Measurements from ENCODE around the gene PCYT1B. TPM values are rescaled to one million over a fixed set of nuclear protein-coding genes. Genes with fewer than 3 reads are reported as not detected.

Gene PCYT1B
- total RNA-seq, 1 donor from 2014 or later = 17.3 TPM

DNA sequence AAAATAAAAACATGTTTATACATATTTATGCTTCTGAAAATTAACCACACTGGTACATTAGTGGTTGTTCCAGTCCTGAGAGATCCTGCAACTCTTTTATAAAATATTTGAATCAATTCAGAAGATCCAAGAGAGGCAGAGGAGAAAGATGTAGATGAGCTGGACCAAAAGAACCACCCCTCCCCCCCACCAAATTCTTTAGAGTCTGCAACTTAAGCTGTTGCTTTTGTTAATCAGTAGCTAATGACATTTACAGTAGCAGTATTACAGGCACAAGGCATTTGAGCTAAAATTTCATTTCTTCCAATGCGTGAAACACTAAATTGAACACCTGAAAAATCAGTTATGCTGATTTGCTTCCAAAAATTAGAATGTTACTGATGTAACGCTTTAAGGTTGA lies 120.5 kb downstream of the PCYT1B start:
- H3K27ac Mint-ChIP-seq = no peak overlapping the region
- H3K9me3 Mint-ChIP-seq = no peaks in the 10 kb centered on the region
- no peak overlapping the region for H3K4me3 Mint-ChIP-seq

DNA sequence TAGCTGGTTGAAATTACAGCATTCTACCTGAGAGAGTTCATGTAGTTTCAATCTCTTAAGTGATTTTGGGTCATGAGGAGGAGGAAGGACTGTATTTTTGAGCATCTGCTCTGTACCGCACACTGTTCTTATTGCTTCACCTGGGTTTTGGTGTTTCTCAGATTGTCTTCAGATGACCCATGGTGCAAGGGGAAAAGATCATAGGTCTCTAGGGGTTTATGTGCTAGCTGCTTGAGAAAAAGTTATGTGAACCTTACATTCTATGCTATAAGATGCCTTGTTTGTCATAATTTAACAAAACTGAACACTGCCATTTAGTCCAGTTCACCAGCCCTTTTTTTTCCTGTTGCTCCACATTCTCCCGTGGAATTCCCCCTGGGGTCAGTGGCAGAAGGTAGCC lies 121.7 kb downstream of the PCYT1B start:
- no peak overlapping the region for H3K27ac Mint-ChIP-seq
- no peak overlapping the region for H3K4me3 Mint-ChIP-seq
- TF ChIP-seq, protein P1, sequence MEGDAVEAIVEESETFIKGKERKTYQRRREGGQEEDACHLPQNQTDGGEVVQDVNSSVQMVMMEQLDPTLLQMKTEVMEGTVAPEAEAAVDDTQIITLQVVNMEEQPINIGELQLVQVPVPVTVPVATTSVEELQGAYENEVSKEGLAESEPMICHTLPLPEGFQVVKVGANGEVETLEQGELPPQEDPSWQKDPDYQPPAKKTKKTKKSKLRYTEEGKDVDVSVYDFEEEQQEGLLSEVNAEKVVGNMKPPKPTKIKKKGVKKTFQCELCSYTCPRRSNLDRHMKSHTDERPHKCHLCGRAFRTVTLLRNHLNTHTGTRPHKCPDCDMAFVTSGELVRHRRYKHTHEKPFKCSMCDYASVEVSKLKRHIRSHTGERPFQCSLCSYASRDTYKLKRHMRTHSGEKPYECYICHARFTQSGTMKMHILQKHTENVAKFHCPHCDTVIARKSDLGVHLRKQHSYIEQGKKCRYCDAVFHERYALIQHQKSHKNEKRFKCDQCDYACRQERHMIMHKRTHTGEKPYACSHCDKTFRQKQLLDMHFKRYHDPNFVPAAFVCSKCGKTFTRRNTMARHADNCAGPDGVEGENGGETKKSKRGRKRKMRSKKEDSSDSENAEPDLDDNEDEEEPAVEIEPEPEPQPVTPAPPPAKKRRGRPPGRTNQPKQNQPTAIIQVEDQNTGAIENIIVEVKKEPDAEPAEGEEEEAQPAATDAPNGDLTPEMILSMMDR (IDR thresholded peaks at IDR 0.05; ENCODE audit: unreplicated experiment) = no peak
- H3K27me3 Mint-ChIP-seq (ENCODE audit: low read depth) = no peaks in the 10 kb centered on the region
- peaks cover 41% of the 10 kb centered on the region for H3K36me3 Mint-ChIP-seq
- DNase-seq (ENCODE audit: low spot score in 2 of 2, unreplicated experiment in 2 of 2) = no peak
- no peaks in the 10 kb centered on the region for H3K9me3 Mint-ChIP-seq
- H3K4me1 Mint-ChIP-seq = no peaks in the 10 kb centered on the region

More for the DNA sequence above, 120.5 kb downstream of the PCYT1B start:
- TF ChIP-seq, protein P1 (IDR thresholded peaks at IDR 0.05; ENCODE audit: unreplicated experiment) = no peak
- no peaks in the 10 kb centered on the region for H3K27me3 Mint-ChIP-seq (ENCODE audit: low read depth)
- peaks cover 43% of the 10 kb centered on the region for H3K36me3 Mint-ChIP-seq
- no peak for DNase-seq (ENCODE audit: low spot score in 2 of 2, unreplicated experiment in 2 of 2)
- H3K4me1 Mint-ChIP-seq = no peaks in the 10 kb centered on the region

DNA sequence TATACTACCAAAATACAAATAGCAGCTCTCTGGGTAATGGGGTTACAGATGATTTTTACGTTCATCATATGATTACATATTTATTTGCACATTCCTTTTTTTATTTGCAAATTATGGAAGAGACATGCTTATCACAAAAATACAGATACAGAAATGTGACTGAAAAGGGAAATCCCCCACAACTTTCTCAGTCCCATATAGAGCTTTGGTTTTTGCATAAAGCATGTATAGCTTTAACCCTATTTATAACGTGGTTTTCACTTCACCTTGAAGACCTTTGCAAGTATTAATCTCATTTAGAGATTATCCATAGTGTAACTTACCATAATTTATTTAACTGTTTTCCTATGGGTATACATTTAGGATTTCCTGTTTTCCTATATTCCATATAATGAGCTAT lies 126.7 kb downstream of the PCYT1B start:
- H3K27ac Mint-ChIP-seq = no peak overlapping the region
- no peak for DNase-seq (ENCODE audit: low spot score in 2 of 2, unreplicated experiment in 2 of 2)
- TF ChIP-seq, protein P1 (IDR thresholded peaks at IDR 0.05; ENCODE audit: unreplicated experiment) = no peak
- no peaks in the 10 kb centered on the region for H3K27me3 Mint-ChIP-seq (ENCODE audit: low read depth)
- H3K9me3 Mint-ChIP-seq = no peaks in the 10 kb centered on the region
- H3K36me3 Mint-ChIP-seq = peaks cover 35% of the 10 kb centered on the region
- no peak overlapping the region for H3K4me3 Mint-ChIP-seq
- peaks cover 2% of the 10 kb centered on the region for H3K4me1 Mint-ChIP-seq

DNA sequence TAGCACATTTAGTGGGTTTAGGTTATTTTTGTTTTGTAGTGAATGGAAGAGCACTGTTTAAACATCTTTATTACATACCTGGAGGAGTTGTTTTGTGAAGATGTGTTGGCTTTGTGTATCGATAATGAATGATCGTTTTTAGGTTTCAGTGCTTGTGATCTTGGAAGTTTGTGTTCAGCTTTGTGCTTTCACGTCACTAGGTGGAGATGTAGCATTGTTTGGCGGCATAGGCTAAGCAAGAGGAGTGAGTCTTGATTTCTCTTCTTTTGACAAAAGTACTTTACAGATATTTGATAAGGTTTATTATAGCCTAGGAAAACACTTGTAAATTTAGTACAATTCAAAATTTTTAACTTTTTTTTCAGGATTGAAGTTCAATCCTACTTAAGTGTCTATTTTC lies 131.7 kb downstream of the PCYT1B start:
- Mint-ChIP-seq H3K27me3 (ENCODE audit: low read depth) (no peaks in the 10 kb centered on the region), H3K4me3 (no peak overlapping the region), H3K9me3 (no peaks in the 10 kb centered on the region), H3K4me1 (peaks cover 2% of the 10 kb centered on the region), H3K36me3 (peaks cover 16% of the 10 kb centered on the region), H3K27ac (no peak overlapping the region)
- DNase-seq (ENCODE audit: low spot score in 2 of 2, unreplicated experiment in 2 of 2) = no peak
- TF ChIP-seq, protein P1 (IDR thresholded peaks at IDR 0.05; ENCODE audit: unreplicated experiment) = no peak

- TF ChIP-seq, protein P1 (IDR thresholded peaks at IDR 0.05; ENCODE audit: unreplicated experiment) = no peak
- peaks cover 10% of the 10 kb centered on the region for H3K36me3 Mint-ChIP-seq
- H3K4me3 Mint-ChIP-seq = no peak overlapping the region
Measured at GRCh38 chrX:24513416-24513815, 133.7 kb downstream of the PCYT1B start.

GRCh38 chrX:24508375-24508774 lies 138.8 kb downstream of the PCYT1B start:
- H3K9me3 Mint-ChIP-seq = no peaks in the 10 kb centered on the region
- DNase-seq (ENCODE audit: low spot score in 2 of 2, unreplicated experiment in 2 of 2) = no peak
- no peak overlapping the region for H3K27ac Mint-ChIP-seq
- no peaks in the 10 kb centered on the region for H3K4me1 Mint-ChIP-seq
- no peak overlapping the region for H3K4me3 Mint-ChIP-seq
- H3K27me3 Mint-ChIP-seq (ENCODE audit: low read depth) = no peaks in the 10 kb centered on the region
- H3K36me3 Mint-ChIP-seq = peaks cover 28% of the 10 kb centered on the region
- TF ChIP-seq, protein P1 (IDR thresholded peaks at IDR 0.05; ENCODE audit: unreplicated experiment) = no peak

More at GRCh38 chrX:24513416-24513815, 133.7 kb downstream of the PCYT1B start:
- H3K9me3 Mint-ChIP-seq = no peaks in the 10 kb centered on the region
- no peak for DNase-seq (ENCODE audit: low spot score in 2 of 2, unreplicated experiment in 2 of 2)
- H3K27ac Mint-ChIP-seq = no peak overlapping the region
- peaks cover 2% of the 10 kb centered on the region for H3K4me1 Mint-ChIP-seq
- no peaks in the 10 kb centered on the region for H3K27me3 Mint-ChIP-seq (ENCODE audit: low read depth)

Data from mesothelial cell of epicardium (in vitro differentiated cells).